Fibroblast of the conjunctiva (primary cell): ENCODE results near the gene SLCO4A1.

Experiments
- DNase-seq: peaks from one replicate; pipeline ENCODE4 v3.0.0-alpha.2; 2010; ENCODE audit warnings: low read depth

The SLCO4A1 gene

GRCh38 chr20:62686869-62687830 is 44.8 kb downstream of the SLCO4A1 start:
- no peak for DNase-seq

- no peak for DNase-seq
Observed at GRCh38 chr20:62688083-62688482, 45.8 kb downstream of the SLCO4A1 start.

GRCh38 chr20:62688855-62689460 is 46.7 kb downstream of the SLCO4A1 start:
- no peak for DNase-seq

GRCh38 chr20:62689861-62690260 is 47.6 kb downstream of the SLCO4A1 start:
- DNase-seq, result no peak

- no peak for DNase-seq
Observed at GRCh38 chr20:62690261-62690820, 48.0 kb downstream of the SLCO4A1 start.

GRCh38 chr20:62691487-62691886 is 49.2 kb downstream of the SLCO4A1 start:
- DNase-seq, result no peak

- DNase-seq, result no peak
Observed at GRCh38 chr20:62692176-62692575, 49.9 kb downstream of the SLCO4A1 start.

- no peak for DNase-seq
Observed at GRCh38 chr20:62692801-62693523, 50.7 kb downstream of the SLCO4A1 start.

- no peak for DNase-seq
Observed at GRCh38 chr20:62693524-62693922, 51.2 kb downstream of the SLCO4A1 start.

GRCh38 chr20:62694106-62694505 is 51.8 kb downstream of the SLCO4A1 start:
- DNase-seq, result no peak

- DNase-seq, result no peak
Observed at GRCh38 chr20:62694868-62695267, 52.6 kb downstream of the SLCO4A1 start.

- DNase-seq, result no peak
Observed at GRCh38 chr20:62695448-62696414, 53.4 kb downstream of the SLCO4A1 start.

- DNase-seq, result no peak
Observed at GRCh38 chr20:62696434-62696957, 54.2 kb downstream of the SLCO4A1 start.

- DNase-seq, result no peak
Observed at GRCh38 chr20:62696989-62697388, 54.7 kb downstream of the SLCO4A1 start.

- no peak for DNase-seq
Observed at GRCh38 chr20:62697468-62697912, 55.2 kb downstream of the SLCO4A1 start.

- no peak for DNase-seq
Observed at GRCh38 chr20:62698231-62698630, 55.9 kb downstream of the SLCO4A1 start.

- DNase-seq, result no peak
Observed at GRCh38 chr20:62699296-62699695, 57.0 kb downstream of the SLCO4A1 start.

- DNase-seq, result no peak
Observed at GRCh38 chr20:62699741-62700140, 57.4 kb downstream of the SLCO4A1 start.

- no peak for DNase-seq
Observed at GRCh38 chr20:62700261-62700930, 58.1 kb downstream of the SLCO4A1 start.
